ENCODE results near the gene TMEM271. TPM values are rescaled to one million over a fixed set of nuclear protein-coding genes. Genes with fewer than 3 reads are reported as not detected.

The TMEM271 gene
- total RNA-seq, 4 donors from 2014 or later = not detected

GRCh38 chr4:535924-536281, 40.2 kb downstream of the TMEM271 start:
- H3K27ac ChIP-seq = no peak overlapping the region
- DNase-seq = no peak
- no peaks in the 10 kb centered on the region for H3K9me3 ChIP-seq
- no peaks in the 10 kb centered on the region for H3K27me3 ChIP-seq
- in situ Hi-C loops (cut with MboI; ENCODE audit: low sequenced_read_pairs in 4 of 4) = no loop called here
- no peak for ATAC-seq
- TF ChIP-seq CTCF (IDR thresholded peaks at IDR 0.05 in 4 of 5, conservative IDR thresholded peaks at IDR 0.05 in 1 of 5) (no peak), POLR2A (IDR thresholded peaks at IDR 0.05) (no peak)
- H3K4me1 ChIP-seq = no peaks in the 10 kb centered on the region
- peaks cover 0 to 65% of the 10 kb centered on the region in 2 donors for H3K36me3 ChIP-seq
- intact Hi-C loops (cut with DNase I; ENCODE audit: low total_unique reads) = no loop called here
- no peak overlapping the region for H3K4me3 ChIP-seq

GRCh38 chr4:535181-535923, 40.7 kb downstream of the TMEM271 start:
- ATAC-seq (no peak), DNase-seq (no peak)
- H3K4me1 ChIP-seq = no peaks in the 10 kb centered on the region
- peaks cover 0 to 68% of the 10 kb centered on the region in 2 donors for H3K36me3 ChIP-seq
- H3K4me3 ChIP-seq = no peak overlapping the region
- intact Hi-C loops (cut with DNase I; ENCODE audit: low total_unique reads) = no loop called here
- H3K27me3 ChIP-seq = no peaks in the 10 kb centered on the region
- no peak for TF ChIP-seq CTCF (IDR thresholded peaks at IDR 0.05 in 4 of 5, conservative IDR thresholded peaks at IDR 0.05 in 1 of 5)
- no peak for TF ChIP-seq POLR2A (IDR thresholded peaks at IDR 0.05)
- H3K9me3 ChIP-seq = no peaks in the 10 kb centered on the region
- in situ Hi-C loops (cut with MboI; ENCODE audit: low sequenced_read_pairs in 4 of 4) = no loop called here
- no peak overlapping the region for H3K27ac ChIP-seq

DNA sequence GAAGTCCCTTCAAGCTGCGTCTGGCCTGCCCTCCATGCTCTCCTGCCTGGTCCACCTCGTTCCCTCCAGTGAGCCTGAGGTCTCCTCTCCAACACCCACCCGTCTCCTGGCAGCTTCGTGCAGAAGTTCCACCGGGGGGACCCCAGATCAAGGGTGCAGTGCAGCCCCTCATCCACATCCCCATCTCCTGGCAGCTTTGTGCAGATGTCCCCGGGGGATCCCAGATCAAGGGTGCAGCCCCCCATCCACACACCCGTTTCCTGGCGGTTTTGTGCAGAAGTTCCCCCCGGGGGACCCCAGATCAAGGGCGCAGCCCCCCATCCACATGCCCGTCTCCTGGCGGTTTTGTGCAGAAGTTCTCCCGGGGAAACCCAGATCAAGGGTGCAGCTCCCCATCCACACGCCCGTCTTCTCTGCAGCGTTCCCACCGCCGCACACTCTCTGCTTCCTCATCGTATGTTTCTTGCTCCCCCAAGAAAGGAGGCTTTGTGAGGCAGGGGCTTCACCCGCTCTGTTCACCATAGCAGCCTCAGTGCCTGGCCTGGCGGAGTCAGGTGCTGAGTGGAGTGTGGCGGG, 41.4 kb downstream of the TMEM271 start:
- ATAC-seq (no peak), DNase-seq (no peak)
- H3K27me3 ChIP-seq = no peaks in the 10 kb centered on the region
- H3K4me1 ChIP-seq = no peaks in the 10 kb centered on the region
- intact Hi-C loops (cut with DNase I; ENCODE audit: low total_unique reads) (no loop called here), in situ Hi-C loops (cut with MboI; ENCODE audit: low sequenced_read_pairs in 4 of 4) (no loop called here)
- no peak overlapping the region for H3K27ac ChIP-seq
- TF ChIP-seq POLR2A (IDR thresholded peaks at IDR 0.05) = no peak
- no peak for TF ChIP-seq CTCF (IDR thresholded peaks at IDR 0.05 in 4 of 5, conservative IDR thresholded peaks at IDR 0.05 in 1 of 5)
- H3K36me3 ChIP-seq = peaks cover 0 to 68% of the 10 kb centered on the region in 2 donors
- H3K9me3 ChIP-seq = no peaks in the 10 kb centered on the region
- no peak overlapping the region for H3K4me3 ChIP-seq

DNA sequence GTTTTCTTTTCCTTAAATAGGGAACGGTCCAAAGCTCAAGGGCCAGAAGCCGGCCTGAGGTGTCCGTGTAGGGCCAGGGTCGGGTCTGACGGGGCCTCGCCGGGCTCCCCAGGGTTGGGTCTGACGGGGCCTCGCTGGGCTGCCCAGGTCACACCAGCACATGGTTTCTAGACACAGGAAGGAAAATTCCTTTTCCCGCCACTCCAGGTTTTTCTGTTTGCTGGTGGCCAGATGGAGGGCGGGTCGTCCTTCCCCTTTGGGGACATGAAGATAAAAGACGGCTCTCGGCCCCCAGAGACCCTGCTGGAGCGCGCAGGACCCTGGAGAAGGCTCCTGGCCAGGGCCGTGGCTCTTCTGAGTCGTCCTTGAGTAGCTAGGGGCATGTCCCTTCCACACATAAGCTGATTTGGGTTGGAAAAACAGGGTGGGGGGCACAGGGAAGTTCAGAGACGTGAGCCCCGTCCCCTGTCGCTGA, 42.0 kb downstream of the TMEM271 start:
- no peaks in the 10 kb centered on the region for H3K4me1 ChIP-seq
- no peak for DNase-seq
- intact Hi-C loops (cut with DNase I; ENCODE audit: low total_unique reads) (no loop called here), in situ Hi-C loops (cut with MboI; ENCODE audit: low sequenced_read_pairs in 4 of 4) (no loop called here)
- H3K27ac ChIP-seq = no peak overlapping the region
- peaks cover 0 to 68% of the 10 kb centered on the region in 2 donors for H3K36me3 ChIP-seq
- no peaks in the 10 kb centered on the region for H3K9me3 ChIP-seq
- ATAC-seq = no peak
- no peaks in the 10 kb centered on the region for H3K27me3 ChIP-seq
- TF ChIP-seq POLR2A (IDR thresholded peaks at IDR 0.05) (no peak), CTCF (IDR thresholded peaks at IDR 0.05 in 4 of 5, conservative IDR thresholded peaks at IDR 0.05 in 1 of 5) (no peak)
- H3K4me3 ChIP-seq = no peak overlapping the region

Measured in gastrocnemius medialis (tissue), 4 donors.